OCI-LY7 (cell line): ENCODE measurements around the gene ARHGAP31.
A peak's percentile ranks its signal among the peaks of the same experiment; 100 is the strongest.

Source experiments
- CTCF ChIP-seq: fragments of 200-600 bp; sonication (generic); conservative IDR thresholded peaks from 2 replicates; pipeline ENCODE4 v1.5.1; 2014; ENCODE audit warnings: mild to moderate bottlenecking, antibody characterized with exemption, low read length, moderate library complexity, mixed read lengths
- EZH2phosphoT487 ChIP-seq: fragments of 200-600 bp; sonication (generic); IDR thresholded peaks from 2 replicates; pipeline ENCODE4 v1.6.1; 2018; ENCODE audit warnings: low read depth, borderline replicate concordance, mild to moderate bottlenecking, mixed run types, antibody characterized with exemption, low read length, moderate library complexity, mixed read lengths

GRCh38 chr3:119388577-119388976, 94.4 kb downstream of the ARHGAP31 start:
- TF ChIP-seq CTCF, result peak; percentile 38; the same call in 1 of the 2 replicates
- no peak for TF ChIP-seq EZH2phosphoT487
